Hepatocyte (in vitro differentiated cells): ENCODE data around the gene ANKRD36C. TPM values are rescaled to one million over a fixed set of nuclear protein-coding genes. Genes with fewer than 3 reads are reported as not detected.
"Not testable (repeated sequence)": the region's sequence is repeated elsewhere in the genome, so short reads cannot be mapped to it uniquely, and the experiment has no call there.

Source experiments
- DNase-seq: peaks from one replicate; pipeline ENCODE4 v3.0.0-alpha.2; 2016; ENCODE audit warnings: low spot score
- H2AFZ ChIP-seq: fragments of 200-600 bp; sonication (generic); 2 replicates; pipeline ENCODE4 v1.6.0; 2016; ENCODE audit warnings: antibody characterized with exemption, mild to moderate bottlenecking
- H3K27ac ChIP-seq: fragments of 200-600 bp; sonication (generic); 2 replicates; pipeline ENCODE4 v1.5.1; 2016; ENCODE audit warnings: mild to moderate bottlenecking
- H3K27me3 ChIP-seq: fragments of 200-600 bp; sonication (generic); 2 replicates; pipeline ENCODE4 v1.6.1; 2016
- H3K36me3 ChIP-seq: fragments of 200-600 bp; sonication (generic); replicated peaks from 2 replicates; pipeline ENCODE4 v1.5.1; 2016; ENCODE audit warnings: low read depth; ENCODE audit not compliant: insufficient read depth
- H3K4me1 ChIP-seq: fragments of 200-600 bp; sonication (generic); 2 replicates; pipeline ENCODE4 v1.5.1; 2016; ENCODE audit warnings: mild to moderate bottlenecking, moderate library complexity; ENCODE audit not compliant: insufficient read depth
- H3K4me2 ChIP-seq: fragments of 200-600 bp; sonication (generic); 2 replicates; pipeline ENCODE4 v1.6.0; 2016
- H3K4me3 ChIP-seq: fragments of 200-600 bp; sonication (generic); 2 replicates; pipeline ENCODE4 v1.5.1; 2016; ENCODE audit warnings: mild to moderate bottlenecking
- H3K79me2 ChIP-seq: fragments of 200-600 bp; sonication (generic); 2 replicates; pipeline ENCODE4 v1.6.0; 2017; ENCODE audit warnings: mild to moderate bottlenecking
- H3K9me2 ChIP-seq: fragments of 200-600 bp; sonication (generic); replicated peaks from 2 replicates; pipeline ENCODE4 v1.6.0; 2017; ENCODE audit warnings: mild to moderate bottlenecking; ENCODE audit not compliant: insufficient read depth
- H3K9me3 ChIP-seq: fragments of 200-600 bp; sonication (generic); 2 replicates; pipeline ENCODE4 v1.5.1; 2016; ENCODE audit warnings: low read depth, mild to moderate bottlenecking
- H4K20me1 ChIP-seq: fragments of 200-600 bp; sonication (generic); 2 replicates; pipeline ENCODE4 v1.6.0; 2016; ENCODE audit warnings: mild to moderate bottlenecking; ENCODE audit not compliant: insufficient read depth, poor library complexity, severe bottlenecking
- WGBS: methylation state at CpG from one replicate; pipeline ENCODE4 v1.1.6; 2016; ENCODE audit warnings: low lambda C conversion rate; ENCODE audit errors: missing lambda C conversion rate; 5-methylcytosine and 5-hydroxymethylcytosine counted together
- polyA plus RNA-seq: library from polyadenylated mRNA; unstranded; fragments of >200 nt; fragmentation: Nextera tagmentation; extraction: Ambion mirVana; gene quantifications from 2 replicates; pipeline ENCODE4 v1.2.1, GENCODE V29; 2016
- total RNA-seq: library from RNA; depleted of rRNA; stranded (reverse); fragments of >200 nt; gene quantifications from 2 replicates; pipeline ENCODE4 v1.2.3, GENCODE V29; 2014

The ANKRD36C gene
- total and polyA plus RNA-seq, 2 experiments from 2014 or later, result 16.8 to 29.6 TPM

- not testable (repeated sequence) for H3K4me3 ChIP-seq, H3K4me1 ChIP-seq, H2AFZ ChIP-seq, DNase-seq, H3K36me3 ChIP-seq, H3K79me2 ChIP-seq, H3K27ac ChIP-seq, H4K20me1 ChIP-seq, H3K9me2 ChIP-seq, H3K27me3 ChIP-seq, H3K9me3 ChIP-seq, H3K4me2 ChIP-seq
- 49% methylated on average over 1 of the region's 1 CpG for WGBS
These were observed 43.6 kb downstream of the ANKRD36C start for GRCh38 chr2:95948039-95948438.

GRCh38 chr2:95939947-95940346 is 51.7 kb downstream of the ANKRD36C start:
- H4K20me1 ChIP-seq, H2AFZ ChIP-seq, H3K9me2 ChIP-seq, H3K27ac ChIP-seq, H3K27me3 ChIP-seq, H3K79me2 ChIP-seq, H3K9me3 ChIP-seq, H3K4me3 ChIP-seq, H3K4me2 ChIP-seq, H3K36me3 ChIP-seq, H3K4me1 ChIP-seq, DNase-seq: not testable (repeated sequence)
- 87% methylated on average over 11 of the region's 11 CpGs for WGBS

GRCh38 chr2:95930740-95931139 is 60.9 kb downstream of the ANKRD36C start:
- not testable (repeated sequence) for H3K27ac ChIP-seq, H3K9me3 ChIP-seq, H3K36me3 ChIP-seq, DNase-seq, H3K9me2 ChIP-seq, H3K79me2 ChIP-seq, H3K4me3 ChIP-seq, H3K4me2 ChIP-seq, H3K4me1 ChIP-seq, H3K27me3 ChIP-seq, H4K20me1 ChIP-seq, H2AFZ ChIP-seq
- WGBS, result 93% methylated on average over 3 of the region's 3 CpGs

- not testable (repeated sequence) for H3K9me2 ChIP-seq, H2AFZ ChIP-seq, H3K79me2 ChIP-seq, H3K4me3 ChIP-seq, H3K27me3 ChIP-seq, H3K4me1 ChIP-seq, H3K27ac ChIP-seq, H3K36me3 ChIP-seq, DNase-seq, H4K20me1 ChIP-seq, H3K9me3 ChIP-seq, H3K4me2 ChIP-seq
- 88% methylated on average over 1 of the region's 1 CpG for WGBS
These were observed 74.6 kb downstream of the ANKRD36C start for GRCh38 chr2:95917007-95917406.

GRCh38 chr2:95915131-95915530 is 76.5 kb downstream of the ANKRD36C start:
- H3K36me3 ChIP-seq, H3K9me3 ChIP-seq, H3K27ac ChIP-seq, H2AFZ ChIP-seq, DNase-seq, H3K79me2 ChIP-seq, H3K4me1 ChIP-seq, H4K20me1 ChIP-seq, H3K4me3 ChIP-seq, H3K9me2 ChIP-seq, H3K4me2 ChIP-seq, H3K27me3 ChIP-seq: not testable (repeated sequence)

GRCh38 chr2:95911431-95911830 is 80.2 kb downstream of the ANKRD36C start:
- H3K27ac ChIP-seq, DNase-seq: not testable (repeated sequence)

GRCh38 chr2:95894443-95894842 is 97.2 kb downstream of the ANKRD36C start:
- not testable (repeated sequence) for H3K27ac ChIP-seq, H3K36me3 ChIP-seq
- WGBS, result 93% methylated on average over 2 of the region's 2 CpGs

More at GRCh38 chr2:95911431-95911830, 80.2 kb downstream of the ANKRD36C start:
- not testable (repeated sequence) for H4K20me1 ChIP-seq, H3K36me3 ChIP-seq, H3K4me2 ChIP-seq, H3K4me3 ChIP-seq, H3K9me3 ChIP-seq, H3K79me2 ChIP-seq, H3K27me3 ChIP-seq, H3K4me1 ChIP-seq, H3K9me2 ChIP-seq, H2AFZ ChIP-seq
- 83% methylated on average over 5 of the region's 5 CpGs for WGBS

GRCh38 chr2:95867929-95868328 is 123.7 kb downstream of the ANKRD36C start:
- not testable (repeated sequence) for H3K27me3 ChIP-seq, H3K27ac ChIP-seq, H3K79me2 ChIP-seq, H2AFZ ChIP-seq, H3K36me3 ChIP-seq, H3K4me2 ChIP-seq, H3K9me2 ChIP-seq, H3K4me1 ChIP-seq, H4K20me1 ChIP-seq, H3K4me3 ChIP-seq, DNase-seq, H3K9me3 ChIP-seq
- WGBS, result 100% methylated on average over 1 of the region's 1 CpG

More at GRCh38 chr2:95894443-95894842, 97.2 kb downstream of the ANKRD36C start:
- H3K79me2 ChIP-seq, H4K20me1 ChIP-seq, H3K9me2 ChIP-seq, H2AFZ ChIP-seq, H3K4me3 ChIP-seq, H3K4me2 ChIP-seq, H3K9me3 ChIP-seq, DNase-seq, H3K27me3 ChIP-seq, H3K4me1 ChIP-seq: not testable (repeated sequence)

GRCh38 chr2:95867047-95867677 is 124.5 kb downstream of the ANKRD36C start:
- H3K79me2 ChIP-seq, H3K36me3 ChIP-seq, H3K9me2 ChIP-seq, H2AFZ ChIP-seq, DNase-seq, H3K4me2 ChIP-seq, H3K27me3 ChIP-seq, H3K4me3 ChIP-seq, H3K27ac ChIP-seq, H3K9me3 ChIP-seq, H3K4me1 ChIP-seq, H4K20me1 ChIP-seq: not testable (repeated sequence)
- WGBS, result no CpG with 5 or more reads among the region's 2 CpGs
